ENCODE results near the gene CUEDC2. TPM values are rescaled to one million over a fixed set of nuclear protein-coding genes. Genes with fewer than 3 reads are reported as not detected.

The CUEDC2 gene
- total RNA-seq, 1 donor, result 45.2 TPM

DNA sequence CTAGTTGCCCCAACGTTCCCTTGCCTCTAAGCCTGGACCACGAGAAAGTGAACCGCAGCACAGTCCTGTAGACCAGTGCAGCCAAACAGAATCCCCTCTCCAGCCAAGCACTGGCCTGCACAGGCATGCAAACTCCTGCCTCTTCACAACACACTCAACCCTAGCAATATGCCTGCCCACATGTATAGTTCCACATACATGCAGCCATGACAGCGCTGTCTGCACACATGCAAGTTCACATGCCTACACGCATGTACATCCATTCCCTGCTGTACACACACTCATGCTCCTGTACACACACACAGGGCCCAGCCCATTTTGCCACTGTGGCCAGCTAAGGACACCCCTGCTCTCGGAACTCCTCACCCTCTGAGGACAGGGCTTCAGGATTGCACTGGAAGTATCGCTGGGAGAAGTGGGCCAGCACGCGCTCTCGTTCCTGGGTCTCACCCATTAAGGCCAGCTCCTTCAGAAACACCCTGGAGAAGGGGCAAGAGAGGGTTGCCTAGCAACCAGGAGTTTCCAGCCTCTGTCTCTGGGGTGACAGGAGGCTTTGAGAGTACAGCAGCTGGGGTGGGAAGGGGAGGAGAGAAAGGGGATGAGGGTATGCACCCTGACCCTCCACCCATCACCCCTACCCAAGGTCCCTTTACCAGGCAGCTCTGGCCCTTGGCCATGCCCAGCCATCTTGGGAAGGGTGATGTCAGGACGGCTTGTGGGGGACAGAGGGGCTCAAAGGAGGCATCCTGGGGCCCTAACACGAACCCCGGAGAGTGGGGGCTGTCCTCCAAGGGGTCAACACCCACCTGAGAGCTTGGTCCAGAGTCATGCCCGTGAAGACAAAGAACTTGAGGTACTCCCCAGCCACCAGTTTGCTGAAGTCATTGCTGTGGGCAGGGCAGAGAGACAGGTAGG, 20.8 kb downstream of the CUEDC2 start:
- DNase-seq (ENCODE audit: low read depth in 2 of 3, low spot score in 2 of 3), result no peak

- peak in 2 of 3 donors; percentile 58 to 71 for DNase-seq (ENCODE audit: low read depth in 2 of 3, low spot score in 2 of 3)
Observed at GRCh38 chr10:102410429-102411073, 21.8 kb downstream of the CUEDC2 start.

GRCh38 chr10:102409604-102410428, 22.6 kb downstream of the CUEDC2 start:
- DNase-seq (ENCODE audit: low read depth in 2 of 3, low spot score in 2 of 3), result no peak

- DNase-seq (ENCODE audit: low read depth in 2 of 3, low spot score in 2 of 3), result peak in 2 of 3 donors; percentile 58 to 72
Observed at GRCh38 chr10:102408728-102409603, 23.4 kb downstream of the CUEDC2 start.

GRCh38 chr10:102408131-102408727, 24.1 kb downstream of the CUEDC2 start:
- DNase-seq (ENCODE audit: low read depth in 2 of 3, low spot score in 2 of 3), result no peak

GRCh38 chr10:102407425-102408130, 24.8 kb downstream of the CUEDC2 start:
- DNase-seq (ENCODE audit: low read depth in 2 of 3, low spot score in 2 of 3), result no peak

DNA sequence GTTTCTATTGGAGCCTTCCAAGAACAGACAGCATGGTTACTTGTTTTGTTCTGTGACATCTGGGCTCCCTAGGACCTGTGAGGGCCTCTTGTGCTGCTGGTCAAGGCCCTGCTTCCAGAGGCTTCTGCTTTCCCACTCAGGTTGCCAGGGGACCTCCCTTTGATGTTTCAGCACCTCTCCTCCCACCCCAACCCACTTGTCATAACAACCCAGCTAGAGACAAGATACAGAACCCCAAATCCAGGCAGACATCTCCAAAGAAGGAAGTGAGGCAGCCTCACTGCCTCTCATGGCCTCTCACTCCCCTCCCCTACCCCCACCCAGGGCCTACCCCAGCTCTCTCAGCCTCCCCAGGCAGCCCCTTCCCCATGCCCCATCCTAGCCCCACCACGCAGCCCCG, 25.6 kb downstream of the CUEDC2 start:
- DNase-seq (ENCODE audit: low read depth in 2 of 3, low spot score in 2 of 3), result no peak

DNA sequence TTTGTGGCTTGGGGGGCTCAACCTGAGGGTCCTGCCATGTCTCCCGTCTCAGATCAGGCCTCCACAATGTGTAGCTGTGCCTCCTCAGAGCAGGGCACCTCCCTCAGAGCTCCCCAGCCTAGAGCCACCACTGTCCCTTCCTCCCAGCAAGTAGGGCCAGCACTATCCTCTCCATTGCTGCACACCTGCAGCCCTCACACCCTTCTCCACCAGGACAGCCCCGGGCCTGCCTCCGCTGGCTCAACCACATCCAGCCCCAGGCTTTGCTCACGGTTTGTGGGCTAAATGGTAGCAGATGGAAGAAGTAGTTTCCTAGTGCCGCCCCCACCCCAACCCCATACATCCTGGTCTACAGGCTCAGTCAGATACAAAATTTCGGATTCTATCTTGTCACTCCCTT, 26.7 kb downstream of the CUEDC2 start:
- no peak for DNase-seq (ENCODE audit: low read depth in 2 of 3, low spot score in 2 of 3)

GRCh38 chr10:102405108-102405571, 27.2 kb downstream of the CUEDC2 start:
- DNase-seq (ENCODE audit: low read depth in 2 of 3, low spot score in 2 of 3), result no peak

DNA sequence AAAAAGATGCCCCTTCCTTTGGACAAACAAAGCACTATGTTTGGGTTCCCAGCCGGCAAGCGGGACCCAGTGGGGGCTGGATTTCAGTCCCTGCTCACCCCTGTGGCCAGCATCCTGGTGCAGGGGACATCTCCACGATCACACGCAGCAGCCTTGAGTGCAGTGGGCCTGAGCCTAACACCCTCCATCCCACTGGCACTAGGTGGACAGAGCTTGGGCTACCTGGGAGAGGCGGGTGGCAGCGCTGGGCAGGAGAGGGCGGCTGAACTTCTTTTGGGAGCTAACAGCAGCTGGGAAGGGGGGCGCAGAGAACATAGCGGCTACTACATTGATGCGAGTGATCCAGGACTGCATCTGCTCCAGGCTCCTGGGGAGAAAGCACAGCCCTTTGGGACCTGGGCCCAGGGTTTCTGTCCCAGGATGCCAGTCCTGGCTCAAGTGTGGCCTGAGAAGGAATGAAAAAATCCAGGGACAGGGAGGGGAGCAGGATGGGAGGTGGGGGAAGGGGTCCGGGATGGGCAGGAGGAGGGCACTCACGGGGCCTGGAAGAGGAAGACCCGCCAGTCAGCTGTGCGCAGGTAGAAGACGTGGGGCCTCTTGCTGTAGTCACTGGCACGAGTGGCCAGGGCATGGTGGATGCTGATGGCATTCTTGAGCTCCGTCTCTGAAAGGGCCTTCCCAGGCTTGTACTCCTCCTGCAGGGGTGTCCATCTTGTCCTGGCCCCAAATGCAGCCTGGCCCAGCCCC, 27.8 kb downstream of the CUEDC2 start:
- DNase-seq (ENCODE audit: low read depth in 2 of 3, low spot score in 2 of 3), result no peak

DNA sequence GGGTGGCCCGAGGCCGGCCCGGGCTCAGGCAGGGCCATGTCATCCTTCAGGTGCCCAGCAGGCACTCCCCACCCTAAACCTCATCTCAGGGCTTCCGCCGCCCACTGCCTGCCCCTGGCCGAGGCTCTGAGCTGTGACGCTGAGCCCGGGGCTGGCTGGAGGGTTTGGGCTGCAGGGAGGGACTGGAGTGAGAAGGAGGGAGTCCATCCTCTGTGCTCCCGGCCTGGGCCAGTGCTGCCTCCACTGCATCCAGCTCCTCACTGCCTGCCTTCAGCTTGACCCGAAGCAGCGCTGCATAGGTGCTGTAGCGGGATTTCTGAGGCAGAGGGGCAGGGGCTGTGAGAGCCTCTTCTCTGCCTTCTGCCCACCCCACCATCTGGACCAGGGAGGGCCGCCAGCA, 29.3 kb downstream of the CUEDC2 start:
- no peak for DNase-seq (ENCODE audit: low read depth in 2 of 3, low spot score in 2 of 3)

- DNase-seq (ENCODE audit: low read depth in 2 of 3, low spot score in 2 of 3), result no peak
Observed at GRCh38 chr10:102402512-102402896, 29.9 kb downstream of the CUEDC2 start.

- DNase-seq (ENCODE audit: low read depth in 2 of 3, low spot score in 2 of 3), result no peak
Observed at GRCh38 chr10:102401735-102402511, 30.5 kb downstream of the CUEDC2 start.

DNA sequence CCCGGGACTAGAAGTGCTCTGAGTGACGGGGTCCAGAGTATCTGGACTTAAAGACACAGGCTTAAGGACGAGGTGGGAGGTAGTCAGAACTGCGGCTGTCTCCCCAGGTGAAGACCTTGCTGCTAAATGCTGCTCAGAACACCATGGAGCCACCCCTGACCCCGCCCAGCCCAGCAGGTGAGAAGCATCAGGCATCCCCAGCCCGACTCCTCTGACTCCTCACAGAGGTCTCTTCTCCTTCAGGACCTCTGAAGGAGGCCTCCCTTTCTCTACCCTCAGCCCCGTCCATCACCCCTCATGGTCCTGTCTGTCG, 31.1 kb downstream of the CUEDC2 start:
- DNase-seq (ENCODE audit: low read depth in 2 of 3, low spot score in 2 of 3), result no peak

DNA sequence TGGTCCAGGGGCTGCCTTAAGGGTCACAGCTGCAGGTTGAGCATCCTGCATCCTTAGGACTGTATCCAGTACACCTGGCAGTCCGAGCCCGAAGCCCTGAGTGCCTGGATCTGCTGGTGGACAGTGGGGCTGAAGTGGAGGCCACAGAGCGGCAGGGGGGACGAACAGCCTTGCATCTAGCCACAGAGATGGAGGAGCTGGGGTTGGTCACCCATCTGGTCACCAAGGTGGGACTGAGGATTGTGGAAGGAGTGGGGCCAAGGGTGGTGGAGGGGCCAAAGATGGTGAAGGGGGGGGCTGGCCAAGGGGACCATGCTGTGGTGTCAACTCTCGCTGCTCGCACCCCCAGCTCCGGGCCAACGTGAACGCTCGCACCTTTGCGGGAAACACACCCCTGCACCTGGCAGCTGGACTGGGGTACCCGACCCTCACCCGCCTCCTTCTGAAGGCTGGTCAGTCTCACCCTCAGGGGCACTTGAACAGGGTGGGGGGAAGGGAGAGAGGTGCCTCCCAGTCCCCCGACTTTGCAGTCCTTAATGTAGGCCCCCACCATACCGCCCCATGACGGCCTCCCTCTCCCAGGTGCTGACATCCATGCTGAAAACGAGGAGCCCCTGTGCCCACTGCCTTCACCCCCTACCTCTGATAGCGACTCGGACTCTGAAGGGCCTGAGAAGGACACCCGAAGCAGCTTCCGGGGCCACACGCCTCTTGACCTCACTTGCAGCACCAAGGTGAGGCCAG, 31.6 kb downstream of the CUEDC2 start:
- no peak for DNase-seq (ENCODE audit: low read depth in 2 of 3, low spot score in 2 of 3)

DNA sequence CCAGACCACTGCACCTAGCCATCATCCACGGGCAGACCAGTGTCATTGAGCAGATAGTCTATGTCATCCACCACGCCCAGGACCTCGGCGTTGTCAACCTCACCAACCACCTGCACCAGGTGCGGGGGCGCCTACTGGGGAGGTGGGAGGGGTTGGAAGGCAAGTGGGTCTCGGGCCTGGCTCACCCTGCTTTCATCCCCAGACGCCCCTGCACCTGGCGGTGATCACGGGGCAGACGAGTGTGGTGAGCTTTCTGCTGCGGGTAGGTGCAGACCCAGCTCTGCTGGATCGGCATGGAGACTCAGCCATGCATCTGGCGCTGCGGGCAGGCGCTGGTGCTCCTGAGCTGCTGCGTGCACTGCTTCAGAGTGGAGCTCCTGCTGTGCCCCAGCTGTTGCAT, 32.3 kb downstream of the CUEDC2 start:
- no peak for DNase-seq (ENCODE audit: low read depth in 2 of 3, low spot score in 2 of 3)
